Upper lobe of left lung (tissue), 6 donors: ENCODE results near the gene ANKRD36B. TPM values are rescaled to one million over a fixed set of nuclear protein-coding genes. Genes with fewer than 3 reads are reported as not detected.
"Not testable (repeated sequence)": the region's sequence is repeated elsewhere in the genome, so short reads cannot be mapped to it uniquely, and the experiment has no call there.

Experiments used
- ATAC-seq, 2 donors: fragments of 200-7000 bp; cut with Tn5 transposase; one replicate each; pipeline ENCODE4 v1.9.1; 2022; ENCODE audit warnings: mild to moderate bottlenecking in 2 of 2, moderate library complexity in 2 of 2; ENCODE audit not compliant: low FRiP score in 2 of 2
- DNase-seq, 2 donors: peaks; one replicate each; pipeline ENCODE4 v3.0.0-alpha.2; 2019 to 2020
- H3K27ac ChIP-seq, 4 donors: fragments of 200-600 bp; sonication (generic); one replicate each; pipeline ENCODE4 v1.5.1; 2016 to 2019
- H3K27me3 ChIP-seq, 4 donors: fragments of 200-600 bp; sonication (generic); one replicate each; pipeline ENCODE4 v1.5.1; 2017 to 2019
- H3K36me3 ChIP-seq, 4 donors: fragments of 200-600 bp; sonication (generic); one replicate each; pipeline ENCODE4 v1.5.1; 2016 to 2019
- H3K4me1 ChIP-seq, 4 donors: fragments of 200-600 bp; sonication (generic); one replicate each; pipeline ENCODE4 v1.5.1; 2018 to 2019
- H3K4me3 ChIP-seq, 4 donors: fragments of 200-600 bp; sonication (generic); one replicate each; pipeline ENCODE4 v1.5.1; 2017 to 2019; ENCODE audit warnings: mild to moderate bottlenecking in 2 of 4, moderate library complexity in 1 of 4
- H3K9me3 ChIP-seq, 4 donors: fragments of 200-600 bp; sonication (generic); one replicate each; pipeline ENCODE4 v1.5.1; 2018 to 2019
- POLR2A ChIP-seq, 4 donors: fragments of 450-650 bp; IDR thresholded peaks; one replicate each; pipeline ENCODE4 v1.5.1; 2016 to 2017; ENCODE audit warnings: antibody characterized with exemption in 4 of 4, mild to moderate bottlenecking in 2 of 4
- WGBS, 2 donors: methylation state at CpG; one replicate each; pipeline ENCODE4 v1.1.5; 2017 to 2018; 5-methylcytosine and 5-hydroxymethylcytosine counted together
- total RNA-seq, 6 donors: library from RNA; depleted of rRNA in 4 of 6; stranded (reverse); fragments of >200 nt in 4 of 6; gene quantifications; one replicate each; pipeline versions ENCODE4 v1.1.0 to v1.2.1, GENCODE V29; 2016 to 2021
- TF ChIP-seq, protein P1 (sequence below), 6 experiments: fragments of 450-650 bp in 4 of 6; fragments of 200-600 bp in 2 of 6; sonication (generic) in 2 of 6; IDR thresholded peaks; one replicate each; pipeline ENCODE4 v1.5.1; 2016 to 2019; ENCODE audit warnings: antibody characterized with exemption in 6 of 6
- donor health status: DM: no; HTN: no; CAD: no; lungs with moderate emphysema.
- donor health status: DM: no; HTN: yes; CAD: no; lungs with severe emphysema.

Gene ANKRD36B
- total RNA-seq, 6 donors from 2014 or later, result 11.0 to 211 (median 37.5) TPM

DNA sequence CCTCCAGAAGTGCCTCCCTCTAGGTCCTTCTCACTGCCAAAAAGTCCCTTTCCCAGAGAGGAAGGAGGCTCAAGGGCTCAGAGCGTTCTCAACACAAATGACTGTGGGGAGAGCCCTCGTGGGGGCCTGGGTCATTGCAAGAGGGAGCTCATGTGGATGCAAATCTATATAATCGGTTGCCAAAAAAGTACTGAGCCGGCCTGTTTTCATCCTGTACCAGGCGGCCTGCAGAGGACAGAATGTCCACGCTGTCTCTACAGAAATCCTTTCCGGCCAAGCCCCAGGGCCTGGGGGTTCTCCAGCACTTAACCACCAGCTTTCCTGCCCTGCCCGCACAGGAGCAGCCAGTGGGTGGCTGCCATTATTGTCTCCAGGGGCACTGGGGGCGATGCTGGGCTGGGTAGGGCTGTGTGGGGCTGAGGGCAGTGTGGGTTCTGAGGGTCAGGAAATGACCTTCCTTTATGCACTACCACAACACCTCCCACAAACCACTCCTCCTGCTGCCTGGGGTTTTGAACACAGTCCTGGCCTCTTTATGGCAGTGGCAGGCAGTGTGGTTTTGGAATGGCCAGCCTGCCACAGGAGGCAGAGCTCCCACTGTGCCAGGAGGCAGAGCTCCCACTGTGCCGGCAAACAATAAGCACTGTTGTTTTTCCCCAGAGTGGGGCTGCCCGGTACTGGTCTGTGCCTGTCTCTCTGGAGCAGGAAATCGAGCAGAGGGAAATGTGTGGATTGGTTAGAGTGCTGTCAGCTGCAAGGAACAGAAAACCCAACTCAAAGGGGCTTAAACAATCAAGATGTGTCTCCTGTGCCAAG is 16.1 kb upstream of the ANKRD36B start:
- WGBS, 2 donors, result no CpG with 5 or more reads among the region's 12 CpGs
- not testable (repeated sequence) for H3K9me3 ChIP-seq, H3K27me3 ChIP-seq, H3K27ac ChIP-seq, H3K4me3 ChIP-seq, DNase-seq, H3K4me1 ChIP-seq, ATAC-seq, H3K36me3 ChIP-seq

DNA sequence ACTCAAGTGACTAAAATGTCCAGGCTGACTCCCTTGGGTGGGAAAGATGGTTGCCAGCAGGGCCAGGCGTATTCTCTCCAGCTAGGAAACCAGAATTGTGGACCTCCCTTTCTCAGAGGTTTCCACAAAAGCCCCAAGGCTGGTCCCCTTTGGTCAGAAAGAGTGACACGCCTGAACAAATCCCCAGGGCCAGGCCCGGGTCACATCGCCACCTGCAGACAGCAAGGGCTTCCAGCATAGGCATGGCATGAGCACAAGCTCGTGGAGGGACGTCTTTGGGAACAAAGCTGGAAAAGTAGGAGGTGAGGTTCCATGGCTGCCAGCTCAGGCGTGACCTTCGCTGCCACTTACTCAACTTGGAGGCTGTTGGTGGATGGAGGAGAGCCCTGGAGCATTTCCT is 15.4 kb upstream of the ANKRD36B start:
- not testable (repeated sequence) for H3K9me3 ChIP-seq, ATAC-seq, H3K27me3 ChIP-seq, H3K4me3 ChIP-seq, DNase-seq, H3K27ac ChIP-seq, H3K4me1 ChIP-seq, H3K36me3 ChIP-seq
- WGBS, 2 donors, result 100% methylated on average over 1 of the region's 8 CpGs; no CpG with 5 or more reads in 1 of the 2 donors

DNA sequence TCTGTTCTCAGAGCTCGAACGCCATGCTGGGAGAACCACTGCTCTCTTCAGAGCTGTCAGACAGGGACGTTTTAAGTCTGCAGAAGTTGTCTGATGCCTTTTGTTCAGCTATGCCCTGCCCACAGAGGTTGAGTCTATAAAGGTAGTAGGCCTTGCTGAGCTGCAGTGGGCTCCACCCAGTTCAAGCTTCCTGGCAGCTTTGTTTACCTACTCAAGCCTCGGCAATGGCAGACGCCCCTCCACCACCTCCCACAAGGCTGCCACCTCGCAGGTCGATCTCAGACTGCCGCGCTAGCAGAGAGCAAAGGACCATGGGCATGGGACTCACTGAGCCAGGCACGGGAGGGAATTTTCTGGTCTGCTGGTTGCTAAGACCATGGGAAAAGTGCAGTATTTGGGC is 11.9 kb upstream of the ANKRD36B start:
- not testable (repeated sequence) for H3K36me3 ChIP-seq, H3K4me3 ChIP-seq, H3K9me3 ChIP-seq, DNase-seq, H3K4me1 ChIP-seq, H3K27ac ChIP-seq, H3K27me3 ChIP-seq, ATAC-seq
- 75% methylated on average over 3 of the region's 10 CpGs; no CpG with 5 or more reads in 1 of the 2 donors for WGBS, 2 donors

DNA sequence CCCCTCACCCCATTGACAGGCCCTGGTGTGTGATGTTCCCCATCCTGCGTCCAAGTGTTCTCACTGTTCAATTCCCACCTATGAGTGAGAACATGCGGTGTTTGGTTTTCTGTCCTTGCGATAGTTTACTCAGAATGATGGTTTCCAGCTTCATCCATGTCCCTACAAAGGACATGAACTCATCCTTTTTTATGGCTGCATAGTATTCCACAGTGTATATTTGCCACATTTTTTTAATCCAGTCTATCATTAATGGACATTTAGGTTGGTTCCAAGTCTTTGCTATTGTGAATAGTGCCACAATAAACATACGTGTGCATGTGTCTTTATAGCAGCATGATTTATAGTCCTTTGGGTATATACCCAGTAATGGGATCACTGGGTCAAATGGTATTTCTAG is 6.5 kb upstream of the ANKRD36B start:
- not testable (repeated sequence) for H3K27ac ChIP-seq, H3K27me3 ChIP-seq, H3K36me3 ChIP-seq, H3K4me1 ChIP-seq, H3K4me3 ChIP-seq, H3K9me3 ChIP-seq, ATAC-seq, DNase-seq
- 98 to 100% methylated on average over 4 of the region's 4 CpGs for WGBS, 2 donors

DNA sequence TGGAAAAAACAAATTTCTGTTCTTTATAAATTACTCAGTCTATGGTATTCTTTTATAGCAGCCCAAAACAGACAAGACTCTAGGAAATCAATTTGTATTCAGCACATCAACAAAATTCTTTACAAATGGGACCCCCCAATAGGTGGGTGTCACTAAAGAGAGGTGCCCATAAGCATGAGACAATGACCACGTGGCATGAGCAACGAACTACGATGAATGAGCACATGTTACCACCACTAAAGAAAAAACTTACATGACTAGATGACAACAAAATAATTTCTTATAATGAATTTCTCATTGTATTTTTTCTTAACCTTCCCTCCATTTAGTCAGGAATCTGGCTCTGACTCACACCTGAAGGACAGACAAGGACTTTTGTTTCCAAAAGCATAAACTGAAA is 3.8 kb upstream of the ANKRD36B start:
- H3K27me3 ChIP-seq, H3K27ac ChIP-seq, H3K4me3 ChIP-seq, H3K9me3 ChIP-seq, DNase-seq, H3K36me3 ChIP-seq, H3K4me1 ChIP-seq, ATAC-seq: not testable (repeated sequence)
- WGBS, 2 donors, result 86 to 93% methylated on average over 3 of the region's 3 CpGs

DNA sequence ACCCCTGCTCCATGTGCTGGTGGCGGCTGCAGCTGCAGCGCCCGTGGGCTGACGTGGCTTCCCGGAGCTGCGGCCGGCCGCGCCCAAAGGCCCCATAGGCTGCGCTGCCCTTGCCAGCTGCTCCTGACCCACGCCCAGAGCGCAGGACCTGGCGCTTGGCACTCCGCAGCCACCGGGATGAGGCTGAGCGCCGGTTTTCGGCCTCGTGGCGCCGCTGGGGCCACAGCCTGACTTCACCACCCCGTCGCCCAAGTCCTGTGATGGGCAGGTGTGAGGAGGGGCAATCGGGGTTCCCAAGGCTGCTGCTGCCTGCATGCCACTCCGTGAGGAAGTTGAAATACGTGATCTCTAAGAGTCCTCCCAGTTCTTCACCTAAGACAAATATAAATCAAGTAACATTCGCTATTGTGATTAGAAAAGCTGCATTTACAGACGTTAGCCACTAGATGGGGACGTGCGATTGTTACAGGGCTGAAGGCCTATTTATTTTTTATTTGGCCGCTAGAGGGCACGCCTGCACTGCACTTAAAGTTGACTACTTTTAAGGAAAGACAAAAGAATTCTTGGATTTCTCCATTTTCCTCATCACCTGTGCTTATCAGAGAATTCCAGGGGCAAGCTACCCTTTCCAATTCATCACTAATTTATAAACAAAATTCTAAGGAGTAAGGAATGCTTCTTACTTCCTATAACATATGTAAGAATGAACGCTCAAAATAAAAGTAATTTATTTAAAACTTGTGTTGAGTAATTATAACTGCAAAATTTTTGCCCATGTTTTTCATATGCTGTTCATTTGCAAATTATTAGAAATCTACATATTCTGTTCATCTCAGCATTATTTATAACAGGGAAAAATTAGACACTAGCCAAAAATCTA is 1.1 kb upstream of the ANKRD36B start:
- H3K9me3 ChIP-seq, result not testable (repeated sequence)
- H3K27ac ChIP-seq, result peak overlapping the region; percentile 85 to 95 (median 92)

DNA sequence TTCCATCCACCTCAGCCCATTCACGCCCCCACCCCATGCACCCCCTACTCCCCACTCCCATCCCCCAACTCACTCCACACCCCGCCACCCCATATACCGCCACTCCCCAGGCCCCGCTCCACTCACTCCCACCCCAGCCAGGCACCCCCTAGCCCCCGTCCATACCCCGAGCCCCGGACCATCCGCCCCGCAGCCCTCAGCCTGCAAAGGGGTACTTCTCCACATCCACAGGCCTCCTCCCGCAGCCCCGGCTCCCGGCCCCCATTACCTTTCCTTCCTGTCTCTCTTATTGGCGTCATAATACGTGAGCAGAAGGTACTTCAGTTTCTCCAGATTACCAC is 450 bp downstream of the ANKRD36B start:
- peak in 1 of 2 donors; percentile 38 for ATAC-seq
- 0% methylated on average over 2 to 5 of the region's 14 CpGs for WGBS, 2 donors
- H3K4me3 ChIP-seq, result peak overlapping the region; percentile 33 to 76 (median 56)
- H3K27ac ChIP-seq, result peak overlapping the region; percentile 71 to 95 (median 86)
- not testable (repeated sequence) for H3K36me3 ChIP-seq, H3K9me3 ChIP-seq, H3K27me3 ChIP-seq, DNase-seq, H3K4me1 ChIP-seq

More for the DNA sequence above, 1.1 kb upstream of the ANKRD36B start:
- ATAC-seq, result peak; percentile 96 to 100
- not testable (repeated sequence) for H3K36me3 ChIP-seq, H3K27me3 ChIP-seq, H3K4me1 ChIP-seq
- WGBS, 2 donors, result 7 to 8% methylated on average over 10 of the region's 33 CpGs
- peak overlapping the region; percentile 47 to 76 (median 62) for H3K4me3 ChIP-seq
- peak in 2 of 4 donors; percentile 16 to 31 for TF ChIP-seq POLR2A (IDR thresholded peaks at IDR 0.05)
- TF ChIP-seq, protein P1, sequence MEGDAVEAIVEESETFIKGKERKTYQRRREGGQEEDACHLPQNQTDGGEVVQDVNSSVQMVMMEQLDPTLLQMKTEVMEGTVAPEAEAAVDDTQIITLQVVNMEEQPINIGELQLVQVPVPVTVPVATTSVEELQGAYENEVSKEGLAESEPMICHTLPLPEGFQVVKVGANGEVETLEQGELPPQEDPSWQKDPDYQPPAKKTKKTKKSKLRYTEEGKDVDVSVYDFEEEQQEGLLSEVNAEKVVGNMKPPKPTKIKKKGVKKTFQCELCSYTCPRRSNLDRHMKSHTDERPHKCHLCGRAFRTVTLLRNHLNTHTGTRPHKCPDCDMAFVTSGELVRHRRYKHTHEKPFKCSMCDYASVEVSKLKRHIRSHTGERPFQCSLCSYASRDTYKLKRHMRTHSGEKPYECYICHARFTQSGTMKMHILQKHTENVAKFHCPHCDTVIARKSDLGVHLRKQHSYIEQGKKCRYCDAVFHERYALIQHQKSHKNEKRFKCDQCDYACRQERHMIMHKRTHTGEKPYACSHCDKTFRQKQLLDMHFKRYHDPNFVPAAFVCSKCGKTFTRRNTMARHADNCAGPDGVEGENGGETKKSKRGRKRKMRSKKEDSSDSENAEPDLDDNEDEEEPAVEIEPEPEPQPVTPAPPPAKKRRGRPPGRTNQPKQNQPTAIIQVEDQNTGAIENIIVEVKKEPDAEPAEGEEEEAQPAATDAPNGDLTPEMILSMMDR (IDR thresholded peaks at IDR 0.05), result peak; percentile 86 to 98 (median 98)
- DNase-seq, result peak; percentile 80 to 91

DNA sequence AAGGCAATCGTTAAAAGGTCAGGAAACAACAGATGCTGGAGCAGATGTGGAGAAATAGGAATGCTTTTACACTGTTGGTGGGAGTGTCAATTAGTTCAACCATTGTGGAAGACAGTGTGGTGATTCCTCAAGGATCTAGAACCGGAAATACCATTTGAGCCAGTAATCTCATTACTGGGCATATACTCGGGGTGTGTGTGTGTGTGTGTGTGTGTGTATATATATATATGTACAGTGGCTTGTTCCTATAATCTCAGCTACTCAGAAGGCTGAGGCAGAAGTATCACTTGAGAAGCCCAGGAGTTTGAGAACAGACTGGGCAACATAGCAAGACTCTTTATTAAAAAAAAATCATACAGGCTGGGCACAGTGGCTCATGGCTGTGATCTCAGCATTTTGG is 24.0 kb downstream of the ANKRD36B start:
- 60 to 80% methylated on average over 3 of the region's 3 CpGs for WGBS, 2 donors
- not testable (repeated sequence) for H3K27me3 ChIP-seq, DNase-seq, H3K4me1 ChIP-seq, H3K4me3 ChIP-seq, ATAC-seq, H3K27ac ChIP-seq, H3K9me3 ChIP-seq, H3K36me3 ChIP-seq

DNA sequence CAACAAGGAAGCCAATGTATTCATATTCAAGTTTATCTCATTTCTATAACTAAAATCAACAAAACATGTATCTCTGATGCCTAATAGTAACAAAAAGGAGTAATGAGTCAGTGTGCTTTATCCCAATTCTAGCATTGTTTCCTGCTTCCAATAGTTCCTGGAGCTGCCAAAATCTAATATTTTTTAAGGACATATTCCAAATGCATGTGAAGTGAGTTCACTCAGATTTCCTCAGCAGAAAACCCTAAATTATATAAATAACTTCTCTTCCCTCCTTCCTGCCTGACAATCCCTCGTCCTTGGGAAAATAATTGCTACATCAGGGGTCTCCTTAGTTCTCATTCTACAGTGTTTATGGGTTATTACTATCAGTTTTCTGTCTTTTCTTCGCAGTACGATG is 37.3 kb downstream of the ANKRD36B start:
- H3K36me3 ChIP-seq, result peaks cover 0 to 73% (median 3%) of the 10 kb centered on the region in 4 donors
- H3K9me3 ChIP-seq, H3K27ac ChIP-seq, H3K4me1 ChIP-seq, DNase-seq, ATAC-seq, H3K4me3 ChIP-seq, H3K27me3 ChIP-seq: not testable (repeated sequence)
- WGBS, 2 donors, result 88 to 91% methylated on average over 3 of the region's 3 CpGs

DNA sequence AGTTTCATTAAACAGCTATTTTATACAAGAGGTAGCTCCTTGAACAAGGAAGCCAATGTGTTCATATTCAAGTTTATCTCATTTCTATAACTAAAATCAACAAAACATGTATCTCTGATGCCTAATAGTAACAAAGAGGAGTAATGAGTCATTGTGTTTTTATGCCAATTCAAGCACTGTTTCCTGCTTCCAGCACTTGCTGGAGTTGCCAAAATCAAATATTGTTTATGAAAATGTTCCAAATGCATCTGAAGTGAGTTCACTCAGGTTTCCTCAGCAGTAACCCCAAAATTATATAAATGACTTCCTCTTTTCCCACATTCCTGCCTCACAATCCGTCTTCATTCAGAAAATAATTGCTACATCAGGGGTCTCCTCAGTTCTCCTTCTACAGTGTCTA is 39.2 kb downstream of the ANKRD36B start:
- WGBS, 2 donors, result 50 to 82% methylated on average over 1 of the region's 1 CpG
- ATAC-seq, H3K4me1 ChIP-seq, H3K4me3 ChIP-seq, H3K9me3 ChIP-seq, H3K27ac ChIP-seq, DNase-seq, H3K27me3 ChIP-seq: not testable (repeated sequence)
- H3K36me3 ChIP-seq, result peaks cover 0 to 74% (median 3%) of the 10 kb centered on the region in 4 donors

DNA sequence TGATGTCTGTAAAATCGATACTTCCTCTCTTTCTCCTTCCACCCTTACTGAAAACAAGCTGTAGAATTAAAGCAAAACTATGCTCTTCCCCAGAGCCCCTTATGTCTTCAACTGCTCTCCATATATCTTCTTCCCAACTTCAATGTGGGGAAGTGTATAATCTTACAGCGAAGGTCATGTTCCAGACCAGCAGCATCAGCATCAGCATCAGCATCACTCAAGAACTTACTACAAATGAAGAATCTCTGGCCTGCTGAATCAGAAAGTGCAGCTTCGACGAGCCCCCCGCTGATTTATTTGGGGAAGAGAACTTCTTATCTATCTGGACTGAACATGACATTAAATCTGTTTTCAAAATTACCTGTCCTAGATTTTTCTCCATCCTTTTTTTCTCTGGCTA is 40.6 kb downstream of the ANKRD36B start:
- H3K36me3 ChIP-seq, result peaks cover 0 to 69% (median 0%) of the 10 kb centered on the region in 4 donors
- ATAC-seq, DNase-seq, H3K9me3 ChIP-seq, H3K4me1 ChIP-seq, H3K27ac ChIP-seq, H3K27me3 ChIP-seq, H3K4me3 ChIP-seq: not testable (repeated sequence)
- 91 to 92% methylated on average over 5 of the region's 5 CpGs for WGBS, 2 donors

DNA sequence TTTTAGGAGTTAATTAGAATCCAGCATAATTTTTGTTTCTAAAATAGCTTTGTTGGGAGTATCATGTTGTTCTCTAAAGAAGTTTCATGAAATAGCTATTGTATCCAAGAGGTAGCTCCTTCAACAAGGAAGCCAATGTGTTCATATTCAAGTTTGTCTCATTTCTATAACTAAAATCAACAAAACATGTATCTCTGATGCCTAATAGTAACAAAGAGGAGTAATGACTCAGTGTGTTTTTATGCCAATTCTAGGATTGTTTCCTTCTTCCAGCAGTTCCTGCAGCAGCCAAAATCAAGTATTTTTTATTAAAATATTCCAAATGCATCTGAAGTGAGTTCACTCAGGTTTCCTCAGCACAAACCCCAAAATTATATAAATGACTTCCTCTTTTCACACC is 41.1 kb downstream of the ANKRD36B start:
- H3K4me3 ChIP-seq, H3K9me3 ChIP-seq, H3K27ac ChIP-seq, H3K4me1 ChIP-seq, DNase-seq, H3K27me3 ChIP-seq, ATAC-seq: not testable (repeated sequence)
- peaks cover 0 to 66% (median 0%) of the 10 kb centered on the region in 4 donors for H3K36me3 ChIP-seq
